ENCODE data around the gene PTK6.
"Not testable (repeated sequence)": the region's sequence is repeated elsewhere in the genome, so short reads cannot be mapped to it uniquely, and the experiment has no call there.

Gene PTK6

DNA sequence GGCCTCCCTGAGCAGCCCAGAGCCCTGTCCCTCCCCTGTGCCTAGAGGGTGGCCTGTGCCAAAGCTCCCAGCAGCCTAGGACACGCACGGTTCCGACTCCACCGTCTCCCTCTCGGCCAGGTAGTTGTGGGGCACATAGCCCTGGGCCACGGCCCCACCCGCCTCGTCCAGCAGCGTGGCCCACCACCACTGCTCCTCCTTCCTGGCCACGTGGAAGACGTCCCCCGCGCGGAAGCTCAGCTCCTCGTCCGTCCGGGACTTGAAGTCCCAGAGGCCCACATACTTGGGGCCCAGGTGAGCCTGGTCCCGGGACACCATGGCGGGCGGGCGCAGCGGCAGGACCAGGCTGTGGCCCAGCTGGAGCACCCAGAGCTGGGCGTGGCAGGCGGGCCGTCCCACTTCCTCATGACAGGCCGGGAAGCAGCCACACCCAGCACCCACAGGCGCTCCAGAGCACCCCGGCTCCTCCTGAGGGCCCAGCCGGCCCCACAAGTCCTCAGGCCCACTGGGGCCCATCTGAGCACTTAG is at the start of gene PTK6:
TSS of gene PTK6 (minus strand) at position 380 of the 528 bp plus-strand sequence. CDS start at position 318, 62 bp downstream.
- DNase-seq (ENCODE audit: extremely low read depth in 1 of 2, low read depth in 1 of 2), result no peak

DNA sequence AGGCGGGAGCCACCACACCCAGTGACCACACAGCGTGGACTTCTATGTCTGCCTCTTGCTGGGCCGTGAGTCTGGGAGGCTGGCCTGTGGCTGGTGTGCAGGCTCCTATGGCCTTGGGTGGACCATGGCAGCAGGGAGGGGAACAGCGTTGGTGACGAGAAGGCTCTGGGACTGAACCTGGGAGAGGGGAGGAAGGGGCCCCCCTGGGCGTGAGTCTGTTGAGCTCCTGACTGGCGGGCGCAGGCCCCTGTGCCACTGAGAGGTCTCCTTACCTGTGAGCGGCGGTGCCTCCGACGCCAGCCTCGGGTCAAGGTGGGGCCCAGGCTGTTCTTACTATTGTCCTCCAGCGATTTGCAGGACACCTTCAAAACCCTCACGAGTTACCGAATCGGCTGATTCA is 49.6 kb upstream of the PTK6 start:
- no peak for DNase-seq (ENCODE audit: extremely low read depth in 1 of 2, low read depth in 1 of 2)

DNA sequence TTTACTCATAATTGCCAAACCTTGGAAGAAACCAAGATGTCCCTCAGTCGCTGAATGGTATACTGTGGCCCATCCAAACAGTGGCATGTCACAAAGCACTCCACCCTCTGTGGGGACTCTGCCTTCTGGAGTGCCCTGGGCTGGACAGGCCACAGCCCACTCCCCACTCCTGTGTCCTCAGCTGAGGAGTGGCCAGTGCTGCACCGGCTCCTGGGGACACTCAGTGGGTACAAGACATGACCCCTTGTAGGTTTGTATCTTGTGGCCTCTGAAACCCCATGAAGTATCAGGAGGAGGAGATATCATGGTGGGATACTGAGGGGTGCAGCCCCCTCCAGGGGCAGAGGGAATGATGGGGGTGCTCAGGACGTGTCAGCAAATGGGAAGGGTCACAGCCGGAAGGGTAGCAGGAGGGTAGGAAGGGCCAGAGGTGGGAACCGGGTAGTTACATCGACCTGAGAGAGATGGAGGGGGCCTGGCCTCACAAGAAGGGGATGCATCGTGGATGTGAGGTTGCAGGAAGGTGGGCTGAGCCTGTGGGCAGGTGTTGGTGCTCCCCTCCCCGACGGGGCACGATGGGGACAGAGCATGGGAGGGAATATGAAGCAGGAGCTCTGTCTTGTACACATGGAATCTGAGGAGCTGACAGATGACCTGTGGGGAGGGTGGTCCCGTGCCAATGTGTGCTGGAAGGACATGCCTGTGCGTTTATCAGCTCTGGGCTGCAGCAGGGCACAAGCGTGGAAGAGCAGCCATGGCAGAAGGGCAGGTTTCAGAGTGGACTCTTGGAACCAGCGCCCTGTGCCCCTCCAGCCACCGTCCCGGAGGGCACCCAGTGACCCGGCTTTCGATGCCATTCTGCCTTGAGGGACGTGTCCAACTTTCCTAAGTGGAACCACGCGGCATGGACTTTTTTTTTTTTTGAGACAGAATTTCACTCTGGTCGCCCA is 48.7 kb upstream of the PTK6 start:
- DNase-seq (ENCODE audit: extremely low read depth in 1 of 2, low read depth in 1 of 2), result no peak

DNA sequence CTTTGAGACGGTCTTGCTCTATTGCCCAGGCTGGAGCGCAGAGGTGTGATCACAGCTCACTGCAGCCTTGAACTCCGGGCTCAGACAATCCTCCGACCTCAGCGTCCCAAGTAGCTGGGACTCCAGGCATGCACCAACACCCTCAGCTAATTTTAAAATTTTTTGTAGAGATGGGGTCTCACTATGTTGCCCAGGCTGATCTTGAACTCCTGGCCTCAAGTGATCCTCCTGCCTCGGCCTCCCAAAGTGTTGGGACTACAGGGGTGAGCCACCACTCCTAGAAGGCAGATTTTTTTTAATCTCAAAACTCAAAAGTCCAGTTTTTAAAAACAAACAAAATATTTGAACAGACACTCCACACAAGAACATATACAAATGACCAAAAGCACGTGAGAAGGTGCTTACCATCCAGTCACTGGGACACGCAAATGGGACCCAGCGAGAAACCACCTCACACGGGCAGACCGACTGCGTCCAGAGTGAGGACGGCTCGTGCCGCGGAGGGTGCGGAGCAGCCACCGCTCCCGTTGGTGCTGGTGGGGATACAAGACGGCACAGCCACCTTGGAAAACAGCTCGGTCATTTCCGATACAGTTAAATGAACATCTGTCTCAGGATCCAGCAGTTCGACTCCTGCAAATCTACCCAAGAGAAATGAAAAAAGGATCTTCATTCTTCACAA is 45.3 kb upstream of the PTK6 start:
- no peak for DNase-seq (ENCODE audit: extremely low read depth in 1 of 2, low read depth in 1 of 2)

DNA sequence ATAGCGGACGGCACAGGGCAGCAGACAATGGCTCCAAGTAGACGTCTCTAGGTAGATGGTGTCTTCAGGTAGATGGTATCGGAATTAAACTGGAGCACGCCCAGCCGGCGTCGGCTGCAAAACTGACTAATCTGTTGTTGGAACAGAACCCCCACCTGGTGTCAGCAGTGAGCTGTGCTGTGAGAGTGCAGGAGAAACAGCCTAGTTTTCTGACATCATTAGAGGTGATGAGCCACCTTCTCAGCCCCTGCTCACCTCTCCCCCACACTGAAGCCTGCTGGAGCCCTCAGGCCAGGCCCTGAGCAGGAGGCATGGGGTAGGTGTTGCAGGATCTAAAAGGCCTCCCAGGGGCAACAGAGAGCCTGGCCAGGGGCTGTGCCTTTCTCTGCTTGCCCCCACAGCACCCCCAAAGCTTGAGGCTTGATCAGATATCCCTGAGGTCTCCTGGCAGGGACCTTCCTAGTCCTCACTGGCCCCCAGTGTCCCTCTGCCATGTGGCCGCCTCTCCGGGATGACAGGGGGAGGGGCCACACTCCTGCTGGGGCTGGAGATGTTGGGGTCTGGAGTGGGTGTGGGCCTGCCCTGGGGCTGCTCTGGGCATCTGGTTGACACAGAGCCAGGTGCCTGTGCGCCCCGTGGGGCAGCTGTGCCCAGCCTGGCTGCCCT is 43.8 kb upstream of the PTK6 start:
- peak in 1 of 2 donors; percentile 66 for DNase-seq (ENCODE audit: extremely low read depth in 1 of 2, low read depth in 1 of 2)

DNA sequence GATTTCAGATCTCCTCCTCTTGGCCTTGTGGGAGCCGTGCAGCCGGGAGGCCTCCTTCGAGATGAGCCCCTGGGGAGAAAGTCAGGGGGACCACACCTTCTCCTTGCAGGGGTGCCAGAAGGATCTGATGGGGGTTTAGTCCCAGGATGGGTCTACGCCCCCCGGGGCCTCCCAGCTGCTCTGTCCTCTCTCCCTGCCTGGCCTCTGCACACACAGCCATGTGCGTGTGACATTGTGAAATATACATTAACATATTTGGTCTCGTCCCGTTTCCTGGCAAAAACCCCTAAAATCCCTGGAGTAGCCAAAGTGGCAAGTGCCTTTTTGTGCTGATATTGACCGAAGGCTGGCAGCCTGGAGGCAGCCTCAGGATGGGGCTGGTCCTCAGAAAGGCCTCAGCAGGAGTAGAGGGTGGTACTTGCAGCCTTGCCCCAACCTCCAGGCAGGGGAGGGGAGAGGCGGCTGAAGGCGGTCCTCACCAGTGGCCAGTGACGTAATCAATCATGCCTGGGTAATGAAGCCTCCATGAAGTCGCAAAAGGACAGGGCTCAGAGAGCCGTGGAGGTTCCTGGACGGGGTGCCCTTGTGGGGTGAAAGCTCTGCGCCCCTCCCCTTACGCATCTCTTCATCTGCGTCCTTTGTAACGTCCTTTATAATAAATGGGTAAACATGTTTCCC is 42.0 kb upstream of the PTK6 start:
- DNase-seq (ENCODE audit: extremely low read depth in 1 of 2, low read depth in 1 of 2), result no peak

DNA sequence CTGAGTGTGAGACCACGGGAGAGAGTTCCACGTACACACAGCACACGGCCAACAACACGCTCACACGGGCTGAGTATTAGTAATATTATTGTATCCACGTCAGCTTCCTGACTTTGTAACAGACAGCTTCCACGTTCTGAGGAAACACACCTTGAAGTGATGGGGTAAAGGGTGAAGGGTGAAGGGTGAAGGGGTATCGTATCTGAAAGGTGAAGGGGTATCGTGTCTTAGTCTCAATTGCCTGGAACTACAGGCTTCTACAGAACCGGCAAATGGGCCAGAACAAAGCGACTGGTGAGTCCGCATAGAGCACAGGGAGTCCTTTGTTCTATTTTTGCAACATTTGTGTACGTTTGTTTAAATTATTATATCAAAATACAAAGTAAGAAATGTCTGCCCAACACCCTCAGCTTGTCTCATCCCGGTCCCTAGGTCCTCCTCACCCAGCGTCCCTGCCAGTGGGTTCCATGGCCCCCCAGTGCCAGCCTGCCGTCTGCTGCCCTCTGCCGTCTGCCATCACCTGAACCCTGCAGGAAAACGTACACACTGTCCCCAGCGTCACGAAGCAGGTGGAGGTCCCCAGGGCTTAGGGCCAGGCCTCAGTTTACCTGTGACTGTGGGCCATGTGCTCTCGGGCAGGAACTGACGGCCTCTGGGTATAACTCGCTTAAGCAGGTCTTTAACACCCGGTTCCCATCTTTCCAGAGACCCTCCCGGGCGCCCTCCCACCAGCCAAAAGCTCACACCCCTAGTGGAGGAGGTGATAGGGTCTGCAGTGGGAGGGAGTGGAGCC is 41.2 kb upstream of the PTK6 start:
- no peak for DNase-seq (ENCODE audit: extremely low read depth in 1 of 2, low read depth in 1 of 2)

DNA sequence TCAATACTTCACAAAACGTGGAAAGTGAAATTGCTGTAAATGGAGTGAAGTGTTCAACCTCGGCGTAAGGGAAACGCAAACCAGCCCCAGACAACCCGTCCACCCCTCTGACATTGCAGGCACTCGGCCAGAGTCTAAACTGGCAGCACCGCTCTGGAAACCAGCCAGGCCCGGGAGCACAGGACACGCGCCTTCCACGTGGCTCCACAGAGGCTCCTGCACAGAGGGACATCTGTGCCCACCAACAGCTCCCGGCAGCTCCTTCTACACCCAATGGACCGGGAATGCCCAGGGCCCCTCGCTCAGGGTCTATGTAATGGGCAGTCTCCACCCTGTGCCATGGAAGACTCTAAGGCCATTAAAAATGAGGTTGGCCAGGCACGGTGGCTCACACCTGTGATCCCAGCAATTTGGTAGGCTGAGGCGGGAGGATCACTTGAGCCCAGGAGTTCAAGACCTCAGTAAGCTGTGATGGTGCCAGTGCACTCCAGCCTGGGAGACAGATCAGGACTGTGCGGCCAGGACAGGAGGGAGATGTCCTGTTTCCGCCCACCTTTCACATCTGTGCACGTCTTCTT is 40.2 kb upstream of the PTK6 start:
- no peak for DNase-seq (ENCODE audit: extremely low read depth in 1 of 2, low read depth in 1 of 2)

DNA sequence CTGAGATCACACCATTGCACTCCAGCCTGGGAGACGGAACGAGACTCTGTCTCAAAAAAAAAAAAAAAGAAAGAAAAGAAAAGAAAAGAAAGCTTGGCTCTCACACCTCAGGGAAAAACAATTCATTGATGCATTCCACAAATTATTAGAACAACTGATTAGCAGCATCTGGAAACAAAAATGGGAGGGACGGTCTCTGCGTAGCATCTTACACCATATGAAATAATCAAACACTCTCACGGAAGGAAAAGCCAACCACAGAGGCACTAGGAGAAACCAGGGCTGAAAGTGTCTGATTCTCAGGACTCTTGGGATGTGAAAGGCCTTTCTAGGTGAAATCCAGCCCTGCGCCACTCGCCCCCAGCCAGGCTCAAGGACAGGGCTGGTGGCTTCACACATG is 39.1 kb upstream of the PTK6 start:
- DNase-seq (ENCODE audit: extremely low read depth in 1 of 2, low read depth in 1 of 2), result no peak

DNA sequence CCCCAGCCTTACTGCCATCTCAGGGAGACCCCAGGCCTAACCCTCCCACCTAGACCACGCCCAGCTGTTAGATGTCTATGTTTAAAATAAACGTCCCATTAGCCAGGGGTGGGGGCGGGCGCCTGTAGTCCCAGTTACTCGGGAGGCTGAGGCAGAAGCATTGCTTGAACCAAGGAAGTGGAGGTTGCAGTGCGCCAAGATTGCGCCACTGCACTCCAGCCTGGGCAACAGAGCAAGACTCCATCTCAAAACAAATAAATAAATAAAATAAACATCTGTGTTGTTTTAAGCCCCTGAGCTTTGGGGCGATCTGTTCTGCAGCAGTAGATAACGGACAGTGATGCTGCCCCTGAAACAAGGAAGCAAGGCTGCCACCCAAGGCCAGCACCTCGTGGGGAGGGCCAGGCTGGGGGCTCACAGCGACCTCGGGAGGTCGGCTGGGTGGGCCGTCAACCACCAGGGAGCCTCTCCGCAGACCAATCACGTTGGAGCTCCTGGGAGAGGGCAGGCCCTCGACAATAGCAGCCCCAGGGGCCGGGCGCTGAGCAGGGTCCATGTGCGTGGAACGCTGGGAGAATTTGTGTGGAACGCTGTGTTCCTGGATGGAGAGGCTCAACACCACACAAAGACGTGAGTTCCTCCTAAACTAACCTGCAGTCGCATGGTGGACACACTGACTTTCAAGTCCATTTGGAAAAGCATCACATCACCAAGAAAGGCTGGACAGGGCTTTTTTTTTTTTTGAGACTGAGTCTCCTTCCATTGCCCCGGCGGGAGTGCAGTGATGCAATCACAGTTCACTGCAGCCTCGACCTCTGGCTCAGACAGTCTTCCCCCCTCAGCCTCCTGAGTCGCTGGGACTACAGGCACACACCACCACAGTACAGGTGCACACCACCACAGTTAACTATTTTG is 37.9 kb upstream of the PTK6 start:
- DNase-seq (ENCODE audit: extremely low read depth in 1 of 2, low read depth in 1 of 2), result no peak

DNA sequence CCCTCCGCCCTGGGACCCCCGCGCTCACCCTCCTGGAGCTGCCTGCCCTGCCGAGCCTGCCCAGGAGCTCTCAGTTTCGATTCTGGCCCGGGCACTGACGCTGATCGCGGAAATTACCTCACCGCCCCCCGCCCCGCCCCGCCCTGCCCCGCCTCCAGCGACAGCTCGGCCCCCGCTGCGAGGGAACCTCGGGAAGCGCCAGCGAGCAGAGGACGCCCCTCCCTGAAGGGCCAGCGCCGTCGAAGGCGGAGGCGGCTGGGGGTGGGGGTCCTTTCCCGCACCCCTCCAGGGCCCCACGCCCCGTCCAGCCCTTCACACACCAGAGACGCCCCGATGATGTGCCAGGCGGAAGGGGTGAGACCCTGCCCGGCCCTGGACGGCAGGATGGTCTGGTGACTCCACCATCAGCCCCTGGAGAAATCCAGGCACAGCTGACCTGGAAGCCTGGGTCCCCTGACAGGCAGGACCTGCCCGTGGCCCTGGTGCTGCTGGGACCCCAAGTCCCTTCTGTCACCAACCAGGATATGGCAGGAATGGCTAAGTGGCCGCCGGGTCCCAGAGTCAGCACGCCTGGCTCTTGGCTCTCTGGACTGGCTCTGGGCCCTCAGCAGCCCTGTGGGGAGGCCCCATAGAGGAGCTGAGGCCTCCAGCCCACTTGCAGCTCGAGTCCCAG is 37.1 kb upstream of the PTK6 start, which contains the start of gene HELZ2:
TSS of gene HELZ2 (minus strand) at position 84 of the 673 bp plus-strand sequence. CDS start 1,854 bp downstream, outside the sequence.
- DNase-seq (ENCODE audit: extremely low read depth in 1 of 2, low read depth in 1 of 2), result peak in 1 of 2 donors; percentile 26

DNA sequence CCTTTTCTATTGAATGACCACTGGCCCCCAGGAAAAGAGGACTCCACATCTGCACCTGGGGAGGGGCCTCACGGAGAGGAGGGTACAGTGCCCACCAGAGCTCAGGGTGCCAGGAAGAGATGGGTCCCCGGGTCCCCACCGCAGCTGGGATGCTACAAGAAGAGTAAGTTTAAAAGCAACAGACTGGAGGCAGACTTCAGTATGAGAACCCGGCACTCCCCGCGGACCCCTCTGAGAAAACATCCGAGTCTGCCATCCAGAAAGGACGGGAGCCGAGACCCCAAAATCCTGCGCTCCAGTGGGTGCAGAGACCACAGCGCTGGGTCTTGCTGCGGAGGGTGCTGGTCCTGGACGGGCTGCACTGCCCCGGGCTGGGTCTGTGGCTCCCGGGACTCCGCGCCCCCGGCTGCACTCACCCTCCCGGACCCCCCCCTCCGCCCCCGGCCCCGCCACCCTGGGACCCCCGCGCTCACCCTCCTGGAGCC is 36.5 kb upstream of the PTK6 start:
- DNase-seq (ENCODE audit: extremely low read depth in 1 of 2, low read depth in 1 of 2), result no peak

DNA sequence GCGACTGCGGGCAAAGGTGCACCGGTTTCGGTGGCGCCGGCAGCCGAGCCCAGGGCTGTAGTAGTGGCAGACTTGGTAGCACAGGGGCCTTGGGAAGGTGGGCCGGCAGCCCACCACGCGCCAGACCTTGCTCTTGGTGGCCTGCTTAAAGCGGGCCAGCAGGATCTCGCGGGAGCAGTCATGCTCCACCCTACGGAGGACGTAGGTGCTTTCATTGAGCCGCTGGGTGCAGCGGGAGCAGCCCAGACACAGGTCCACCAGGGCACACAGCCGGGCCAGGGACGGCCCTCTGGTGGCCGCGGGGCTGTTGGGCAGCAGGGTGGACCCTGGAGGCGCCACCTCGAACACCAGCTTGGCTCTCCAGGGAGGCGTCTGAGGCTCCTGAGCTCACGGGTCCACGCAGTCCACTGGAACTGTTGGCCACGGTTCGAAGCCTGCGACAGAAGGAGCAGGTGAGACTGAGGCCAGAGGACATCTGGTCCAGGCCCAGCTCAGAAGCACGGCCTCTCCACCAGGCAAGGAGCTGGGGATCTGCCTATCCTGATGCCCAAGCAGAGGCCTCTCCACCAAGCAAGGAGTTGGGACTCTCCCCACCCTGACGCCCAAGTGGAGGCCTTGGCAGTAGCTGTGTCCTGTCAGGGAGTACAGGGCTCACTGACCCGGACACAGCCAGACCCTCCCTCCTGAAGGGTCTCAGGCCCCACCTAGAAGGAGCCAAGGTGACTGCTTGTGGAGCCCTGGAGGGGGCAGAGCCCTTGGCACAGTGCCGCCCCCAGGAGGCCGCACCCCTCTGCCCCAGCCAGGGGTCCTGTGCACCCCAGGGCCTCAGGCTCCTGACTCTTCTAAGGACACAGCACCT is 35.8 kb upstream of the PTK6 start:
- no peak for DNase-seq (ENCODE audit: extremely low read depth in 1 of 2, low read depth in 1 of 2)

DNA sequence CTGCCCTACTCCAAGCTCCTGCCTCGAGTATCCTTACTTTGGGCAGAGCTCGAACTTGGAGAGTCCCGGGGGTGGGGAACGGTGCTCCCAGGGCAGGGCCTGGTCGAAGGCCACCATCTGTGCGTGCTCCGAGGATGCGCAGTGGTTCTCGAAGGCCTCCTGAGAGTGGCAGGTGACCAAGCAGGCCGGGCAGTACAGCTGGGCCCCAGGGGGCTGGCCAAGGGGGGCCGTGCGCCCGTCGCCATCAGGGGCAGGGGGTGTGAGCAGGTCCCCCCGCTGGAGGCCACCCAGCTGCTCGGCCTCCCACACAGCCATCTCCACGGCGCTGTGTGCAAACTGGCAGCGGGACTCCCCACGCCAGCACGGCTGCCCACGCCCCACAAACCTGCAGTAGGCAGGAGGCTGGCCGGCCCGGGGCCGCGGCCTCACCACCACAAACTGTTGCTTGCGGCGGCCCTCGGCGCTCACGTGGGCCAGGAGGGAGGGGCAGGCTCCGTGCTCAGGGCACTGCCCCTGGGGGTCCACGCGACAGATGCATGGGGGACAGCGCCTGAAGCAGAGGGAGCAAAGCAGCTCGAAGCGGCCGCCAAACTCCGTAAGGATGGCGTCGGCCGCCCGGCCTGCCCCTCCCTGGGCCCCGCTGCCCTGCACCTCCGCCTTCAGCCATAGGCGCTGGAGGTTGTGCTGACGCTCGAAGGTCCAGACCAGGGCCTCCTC is 35.1 kb upstream of the PTK6 start:
- DNase-seq (ENCODE audit: extremely low read depth in 1 of 2, low read depth in 1 of 2), result no peak

DNA sequence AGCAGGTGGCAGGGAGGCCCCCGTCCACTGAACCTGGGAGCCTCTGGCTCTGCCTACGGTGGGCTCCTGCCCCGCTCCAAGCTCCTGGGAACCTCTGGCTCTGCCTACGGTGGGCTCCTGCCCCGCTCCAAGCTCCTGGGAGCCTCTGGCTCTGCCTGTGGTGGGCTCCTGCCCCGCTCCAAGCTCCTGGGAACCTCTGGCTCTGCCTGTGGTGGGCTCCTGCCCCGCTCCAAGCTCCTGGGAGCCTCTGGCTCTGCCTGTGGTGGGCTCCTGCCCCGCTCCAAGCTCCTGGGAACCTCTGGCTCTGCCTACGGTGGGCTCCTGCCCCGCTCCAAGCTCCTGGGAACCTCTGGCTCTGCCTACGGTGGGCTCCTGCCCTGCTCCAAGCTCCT is 33.9 kb upstream of the PTK6 start:
- not testable (repeated sequence) for DNase-seq (ENCODE audit: extremely low read depth in 1 of 2, low read depth in 1 of 2)
